Dedifferentiated amniotic fluid mesenchymal stem cell (primary cell): ENCODE results near the gene EPM2A.

Source experiments
- DNase-seq: peaks from one replicate; pipeline ENCODE4 v3.0.0-alpha.2; 2016; ENCODE audit errors: extremely low spot score

The EPM2A gene

GRCh38 chr6:145602726-145603326 lies 132.5 kb downstream of the EPM2A start:
- DNase-seq, result no peak

- no peak for DNase-seq
Observed at GRCh38 chr6:145601397-145601796, 133.9 kb downstream of the EPM2A start.

- DNase-seq, result no peak
Observed at GRCh38 chr6:145600299-145600698, 135.0 kb downstream of the EPM2A start.

GRCh38 chr6:145588981-145589380 lies 146.3 kb downstream of the EPM2A start:
- DNase-seq, result no peak

- no peak for DNase-seq
Observed at GRCh38 chr6:145587334-145587733, 148.0 kb downstream of the EPM2A start.

- no peak for DNase-seq
Observed at GRCh38 chr6:145583753-145584152, 151.6 kb downstream of the EPM2A start.
